Jurkat, Clone E6-1 (cell line): ENCODE results near the gene CES3.
"Not testable (repeated sequence)": the region's sequence is repeated elsewhere in the genome, so short reads cannot be mapped to it uniquely, and the experiment has no call there.

Source experiments
- DNase-seq: peaks from one replicate; pipeline ENCODE4 v3.0.0-alpha.2; 2011; ENCODE audit warnings: low read depth, low spot score
- H3K4me3 ChIP-seq: 2 replicates; pipeline ENCODE4 v1.5.1; 2011; ENCODE audit warnings: mild to moderate bottlenecking, low read length, control low read depth, moderate library complexity

The CES3 gene

GRCh38 chr16:66942981-66943380 lies 18.1 kb upstream of the CES3 start:
- no peak overlapping the region for H3K4me3 ChIP-seq
- DNase-seq: no peak

GRCh38 chr16:66943426-66944053 lies 17.5 kb upstream of the CES3 start:
- no peak for DNase-seq
- no peak overlapping the region for H3K4me3 ChIP-seq

- DNase-seq: no peak
- H3K4me3 ChIP-seq: no peak overlapping the region
Observed at GRCh38 chr16:66944054-66944441, 17.0 kb upstream of the CES3 start.

GRCh38 chr16:66944971-66945370 lies 16.1 kb upstream of the CES3 start:
- not testable (repeated sequence) for H3K4me3 ChIP-seq, DNase-seq

- no peak for DNase-seq
- H3K4me3 ChIP-seq: no peak overlapping the region
Observed at GRCh38 chr16:66945939-66946338, 15.1 kb upstream of the CES3 start.

- DNase-seq: no peak
- H3K4me3 ChIP-seq: no peak overlapping the region
Observed at GRCh38 chr16:66946541-66946940, 14.5 kb upstream of the CES3 start.

- no peak overlapping the region for H3K4me3 ChIP-seq
- no peak for DNase-seq
Observed at GRCh38 chr16:66946974-66947301, 14.1 kb upstream of the CES3 start.

GRCh38 chr16:66947302-66948065 lies 13.6 kb upstream of the CES3 start:
- H3K4me3 ChIP-seq: no peak overlapping the region
- peak; percentile 81 for DNase-seq

GRCh38 chr16:66948134-66948836 lies 12.8 kb upstream of the CES3 start:
- DNase-seq: no peak
- no peak overlapping the region for H3K4me3 ChIP-seq

GRCh38 chr16:66948837-66949225 lies 12.2 kb upstream of the CES3 start:
- DNase-seq: no peak
- H3K4me3 ChIP-seq: no peak overlapping the region

GRCh38 chr16:66949472-66949871 lies 11.6 kb upstream of the CES3 start:
- no peak for DNase-seq
- H3K4me3 ChIP-seq: no peak overlapping the region

GRCh38 chr16:66950437-66950836 lies 10.6 kb upstream of the CES3 start:
- H3K4me3 ChIP-seq: no peak overlapping the region
- no peak for DNase-seq

- H3K4me3 ChIP-seq: no peak overlapping the region
- DNase-seq: no peak
Observed at GRCh38 chr16:66950971-66951790, 9.9 kb upstream of the CES3 start.

- DNase-seq: no peak
- H3K4me3 ChIP-seq: no peak overlapping the region
Observed at GRCh38 chr16:66952430-66953110, 8.5 kb upstream of the CES3 start.

GRCh38 chr16:66953462-66954096 lies 7.5 kb upstream of the CES3 start:
- DNase-seq: no peak
- H3K4me3 ChIP-seq: no peak overlapping the region

GRCh38 chr16:66954097-66954659 lies 6.9 kb upstream of the CES3 start:
- DNase-seq: peak; percentile 75
- no peak overlapping the region for H3K4me3 ChIP-seq

GRCh38 chr16:66955363-66956153 lies 5.5 kb upstream of the CES3 start:
- not testable (repeated sequence) for H3K4me3 ChIP-seq, DNase-seq

- not testable (repeated sequence) for DNase-seq, H3K4me3 ChIP-seq
Observed at GRCh38 chr16:66956154-66956457, 5.0 kb upstream of the CES3 start.
